HepG2 (cell line): ENCODE results near the gene MRS2. TPM values are rescaled to one million over a fixed set of nuclear protein-coding genes. Genes with fewer than 3 reads are reported as not detected.
"Not testable (repeated sequence)": the region's sequence is repeated elsewhere in the genome, so short reads cannot be mapped to it uniquely, and the experiment has no call there.

ENCODE experiments used
- DRAP1 ChIP-seq: IDR thresholded peaks from 2 replicates; pipeline ENCODE4 v1.6.1; 2016; ENCODE audit warnings: missing genetic modification reagents, missing compliant biosample characterization
- FOXP1 ChIP-seq, 2 experiments: fragments of 450-650 bp in 1 of 2; IDR thresholded peaks; 2 replicates each; pipeline ENCODE4 v1.6.1; 2017 to 2018; ENCODE audit warnings: antibody characterized with exemption in 1 of 2
- HNRNPUL1 ChIP-seq: fragments of 200-400 bp; formaldehyde crosslinking; IDR thresholded peaks from 2 replicates; pipeline ENCODE4 v1.6.1; 2017; ENCODE audit warnings: low read depth, mild to moderate bottlenecking, low read length, moderate library complexity
- MED13 ChIP-seq: sonication (generic); formaldehyde crosslinking; IDR thresholded peaks from 2 replicates; pipeline ENCODE4 v1.5.0; 2020; ENCODE audit warnings: missing genetic modification reagents
- MIXL1 ChIP-seq: IDR thresholded peaks from 2 replicates; pipeline ENCODE4 v1.6.1; 2016
- NFIC ChIP-seq: IDR thresholded peaks from 2 replicates; pipeline ENCODE4 v1.6.1; 2012; ENCODE audit warnings: mild to moderate bottlenecking, low read length, inconsistent platforms
- NR2F6 ChIP-seq, 2 experiments: IDR thresholded peaks; 2 replicates each; pipeline ENCODE4 v1.6.1; 2016; ENCODE audit warnings: antibody characterized with exemption in 1 of 2, mild to moderate bottlenecking in 1 of 2
- POGZ ChIP-seq: sonication (generic); formaldehyde crosslinking; IDR thresholded peaks from 2 replicates; pipeline ENCODE4 v1.4.0; 2020; ENCODE audit warnings: mild to moderate bottlenecking, missing genetic modification reagents
- SALL1 ChIP-seq: sonication (generic); formaldehyde crosslinking; IDR thresholded peaks from 2 replicates; pipeline ENCODE4 v1.8.0; 2022; ENCODE audit warnings: mild to moderate bottlenecking, missing genetic modification reagents
- SOX13 ChIP-seq, 3 experiments: fragments of 450-650 bp in 1 of 3; sonication (generic) in 1 of 3; formaldehyde crosslinking in 1 of 3; IDR thresholded peaks in 2 of 3; conservative IDR thresholded peaks in 1 of 3; 2 replicates each; pipeline versions ENCODE4 v1.5.0 to v1.6.1; 2016 to 2020; ENCODE audit warnings: antibody characterized with exemption in 1 of 3, mild to moderate bottlenecking in 1 of 3, missing compliant biosample characterization in 1 of 3, missing genetic modification reagents in 1 of 3, moderate library complexity in 1 of 3
- TBX2 ChIP-seq: sonication (generic); formaldehyde crosslinking; IDR thresholded peaks from 2 replicates; pipeline ENCODE4 v1.5.0; 2020; ENCODE audit warnings: missing genetic modification reagents, mild to moderate bottlenecking, borderline replicate concordance
- TEAD3 ChIP-seq: optimal IDR thresholded peaks from 2 replicates; pipeline ENCODE3; 2016; ENCODE audit warnings: borderline replicate concordance
- ZFX ChIP-seq: sonication (generic); formaldehyde crosslinking; IDR thresholded peaks from 2 replicates; pipeline ENCODE4 v1.4.0; 2020; ENCODE audit warnings: mild to moderate bottlenecking, low read depth, missing genetic modification reagents, moderate library complexity
- ZMAT3 ChIP-seq: sonication (generic); formaldehyde crosslinking; conservative IDR thresholded peaks from 2 replicates; pipeline ENCODE4 v1.7.0; 2021; ENCODE audit warnings: missing genetic modification reagents
- ZMYM2 ChIP-seq: sonication (generic); formaldehyde crosslinking; IDR thresholded peaks from 2 replicates; pipeline ENCODE4 v1.8.0; 2022; ENCODE audit warnings: mild to moderate bottlenecking, missing genetic modification reagents
- ZNF644 ChIP-seq: IDR thresholded peaks from 2 replicates; pipeline ENCODE4 v1.6.1; 2016; ENCODE audit warnings: low read depth
- ZNF792 ChIP-seq: IDR thresholded peaks from 2 replicates; pipeline ENCODE4 v1.6.1; 2016
- polyA plus RNA-seq, 8 experiments: library from polyadenylated mRNA; depleted of rRNA in 3 of 8; stranded (reverse) in 7 of 8; unstranded in 1 of 8; fragments of >200 nt; fragmentation: Illumina TruSeq in 4 of 8; extraction: Trizol in 4 of 8; gene quantifications; 2 replicates each; pipeline versions ENCODE4 v1.2.1 to v1.2.3, GENCODE V29; 2011 to 2016; ENCODE audit warnings: low read depth in 4 of 8, missing spikeins in 1 of 8, mixed read lengths in 1 of 8; ENCODE audit not compliant: insufficient read depth in 1 of 8
- total RNA-seq, 5 experiments: library from RNA; depleted of rRNA; stranded (reverse); fragments of >200 nt; fragmentation: Illumina TruSeq; extraction: Trizol; gene quantifications; 2 replicates each; pipeline ENCODE4 v1.2.3, GENCODE V29; 2016; ENCODE audit warnings: low read depth in 1 of 5
- TF ChIP-seq, protein P1 (sequence below), 2 experiments: sonication (generic) in 1 of 2; formaldehyde crosslinking in 1 of 2; IDR thresholded peaks; 2 replicates each; pipeline versions ENCODE4 v1.4.0 to v1.6.1; 2016 to 2020; ENCODE audit warnings: borderline replicate concordance in 1 of 2, low read depth in 1 of 2, mild to moderate bottlenecking in 1 of 2, missing genetic modification reagents in 1 of 2
- TF ChIP-seq, protein P2 (sequence below): sonication (generic); formaldehyde crosslinking; IDR thresholded peaks from 2 replicates; pipeline ENCODE4 v1.4.0; 2020; ENCODE audit warnings: missing genetic modification reagents
- TF ChIP-seq, protein P3 (sequence below), 2 experiments: sonication (generic) in 1 of 2; formaldehyde crosslinking in 1 of 2; IDR thresholded peaks; 2 replicates each; pipeline versions ENCODE4 v1.4.0 to v1.6.1; 2018 to 2020; ENCODE audit warnings: missing genetic modification reagents in 2 of 2, borderline replicate concordance in 1 of 2, low read depth in 1 of 2, mild to moderate bottlenecking in 1 of 2, missing biosample characterization in 1 of 2

MRS2 gene
- total and polyA plus RNA-seq, 2 of the 13 experiments (the other 11 are each of a cell fraction or from before 2014, with no cell fraction given), result 31.1 to 83.8 TPM

- TF ChIP-seq SALL1 (peak; percentile 66), DRAP1 (CRISPR knock-in tag) (0 out of 2 replicates have a peak, but pooled peaks have one; percentile 24), ZMAT3 (CRISPR knock-in tag) (0 out of 2 replicates have a peak, but pooled peaks have one; percentile 12), FOXP1 (CRISPR knock-in tag; IDR thresholded peaks at IDR 0.05) (peak; percentile 14; the same call in 1 of the 2 replicates), MIXL1 (CRISPR knock-in tag) (peak; percentile 65; the same call in 1 of the 2 replicates), SOX13 (IDR thresholded peaks at IDR 0.05) (peak; percentile 50; the same call in 1 of the 2 replicates), SOX13 (CRISPR knock-in tag; conservative IDR thresholded peaks at IDR 0.05 in 1 of 2, IDR thresholded peaks at IDR 0.05 in 1 of 2) (peak in 1 of 2 experiments; percentile 93; a peak in 2 of 4 replicates), MED13 (CRISPR knock-in tag) (peak; percentile 77; the same call in 1 of the 2 replicates), TEAD3 (CRISPR knock-in tag) (peak; percentile 9), ZNF792 (CRISPR knock-in tag) (peak; percentile 61), ZFX (CRISPR knock-in tag) (peak; percentile 58), HNRNPUL1 (peak; percentile 87; the same call in 1 of the 2 replicates), ZNF644 (peak; percentile 94), ZMYM2 (0 out of 2 replicates have a peak, but pooled peaks have one; percentile 32), TBX2 (CRISPR knock-in tag) (peak; percentile 73; the same call in 1 of the 2 replicates), NR2F6 (IDR thresholded peaks at IDR 0.05) (peak; percentile 17; the same call in 1 of the 2 replicates), NR2F6 (CRISPR knock-in tag; IDR thresholded peaks at IDR 0.05) (peak; percentile 45; the same call in 1 of the 2 replicates), POGZ (CRISPR knock-in tag) (peak; percentile 73; the same call in 1 of the 2 replicates), NFIC (peak; percentile 35; the same call in 1 of the 2 replicates)
- TF ChIP-seq, protein P1, sequence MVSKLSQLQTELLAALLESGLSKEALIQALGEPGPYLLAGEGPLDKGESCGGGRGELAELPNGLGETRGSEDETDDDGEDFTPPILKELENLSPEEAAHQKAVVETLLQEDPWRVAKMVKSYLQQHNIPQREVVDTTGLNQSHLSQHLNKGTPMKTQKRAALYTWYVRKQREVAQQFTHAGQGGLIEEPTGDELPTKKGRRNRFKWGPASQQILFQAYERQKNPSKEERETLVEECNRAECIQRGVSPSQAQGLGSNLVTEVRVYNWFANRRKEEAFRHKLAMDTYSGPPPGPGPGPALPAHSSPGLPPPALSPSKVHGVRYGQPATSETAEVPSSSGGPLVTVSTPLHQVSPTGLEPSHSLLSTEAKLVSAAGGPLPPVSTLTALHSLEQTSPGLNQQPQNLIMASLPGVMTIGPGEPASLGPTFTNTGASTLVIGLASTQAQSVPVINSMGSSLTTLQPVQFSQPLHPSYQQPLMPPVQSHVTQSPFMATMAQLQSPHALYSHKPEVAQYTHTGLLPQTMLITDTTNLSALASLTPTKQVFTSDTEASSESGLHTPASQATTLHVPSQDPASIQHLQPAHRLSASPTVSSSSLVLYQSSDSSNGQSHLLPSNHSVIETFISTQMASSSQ (IDR thresholded peaks at IDR 0.05; ENCODE audit: low read depth), result peak; percentile 93
- TF ChIP-seq, protein P1 (CRISPR knock-in tag; IDR thresholded peaks at IDR 0.05; ENCODE audit: borderline replicate concordance), result peak; percentile 93; the same call in 1 of the 2 replicates
- TF ChIP-seq FOXP1 (IDR thresholded peaks at IDR 0.05), result not testable (repeated sequence)
- TF ChIP-seq, protein P2, sequence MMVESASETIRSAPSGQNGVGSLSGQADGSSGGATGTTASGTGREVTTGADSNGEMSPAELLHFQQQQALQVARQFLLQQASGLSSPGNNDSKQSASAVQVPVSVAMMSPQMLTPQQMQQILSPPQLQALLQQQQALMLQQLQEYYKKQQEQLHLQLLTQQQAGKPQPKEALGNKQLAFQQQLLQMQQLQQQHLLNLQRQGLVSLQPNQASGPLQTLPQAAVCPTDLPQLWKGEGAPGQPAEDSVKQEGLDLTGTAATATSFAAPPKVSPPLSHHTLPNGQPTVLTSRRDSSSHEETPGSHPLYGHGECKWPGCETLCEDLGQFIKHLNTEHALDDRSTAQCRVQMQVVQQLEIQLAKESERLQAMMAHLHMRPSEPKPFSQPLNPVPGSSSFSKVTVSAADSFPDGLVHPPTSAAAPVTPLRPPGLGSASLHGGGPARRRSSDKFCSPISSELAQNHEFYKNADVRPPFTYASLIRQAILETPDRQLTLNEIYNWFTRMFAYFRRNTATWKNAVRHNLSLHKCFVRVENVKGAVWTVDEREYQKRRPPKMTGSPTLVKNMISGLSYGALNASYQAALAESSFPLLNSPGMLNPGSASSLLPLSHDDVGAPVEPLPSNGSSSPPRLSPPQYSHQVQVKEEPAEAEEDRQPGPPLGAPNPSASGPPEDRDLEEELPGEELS, result peak; percentile 68
- TF ChIP-seq, protein P3, sequence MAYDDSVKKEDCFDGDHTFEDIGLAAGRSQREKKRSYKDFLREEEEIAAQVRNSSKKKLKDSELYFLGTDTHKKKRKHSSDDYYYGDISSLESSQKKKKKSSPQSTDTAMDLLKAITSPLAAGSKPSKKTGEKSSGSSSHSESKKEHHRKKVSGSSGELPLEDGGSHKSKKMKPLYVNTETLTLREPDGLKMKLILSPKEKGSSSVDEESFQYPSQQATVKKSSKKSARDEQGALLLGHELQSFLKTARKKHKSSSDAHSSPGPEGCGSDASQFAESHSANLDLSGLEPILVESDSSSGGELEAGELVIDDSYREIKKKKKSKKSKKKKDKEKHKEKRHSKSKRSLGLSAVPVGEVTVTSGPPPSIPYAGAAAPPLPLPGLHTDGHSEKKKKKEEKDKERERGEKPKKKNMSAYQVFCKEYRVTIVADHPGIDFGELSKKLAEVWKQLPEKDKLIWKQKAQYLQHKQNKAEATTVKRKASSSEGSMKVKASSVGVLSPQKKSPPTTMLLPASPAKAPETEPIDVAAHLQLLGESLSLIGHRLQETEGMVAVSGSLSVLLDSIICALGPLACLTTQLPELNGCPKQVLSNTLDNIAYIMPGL (CRISPR knock-in tag; IDR thresholded peaks at IDR 0.05; ENCODE audit: borderline replicate concordance in 1 of 2, low read depth in 1 of 2), result peak in 1 of 2 experiments; percentile 42; a peak in 1 of 4 replicates
Observed at GRCh38 chr6:24382891-24383494, 19.7 kb upstream of the MRS2 start (continued).
